Measurements from ENCODE around the gene CDS1. TPM values are rescaled to one million over a fixed set of nuclear protein-coding genes. Genes with fewer than 3 reads are reported as not detected.

The CDS1 gene
- total RNA-seq, 2 donors from 2014 or later: 13.9 to 19.9 TPM

GRCh38 chr4:84573385-84574068, 9.4 kb upstream of the CDS1 start:
- intact Hi-C loops (cut with DNase I): no loop called here
- no peak for DNase-seq (ENCODE audit: low spot score)
- Histone ChIP-seq H3K9me3 (no peaks in the 10 kb centered on the region), H3K27me3 (replicated peaks; ENCODE audit: insufficient read depth) (no peaks in the 10 kb centered on the region), H3K4me1 (replicated peaks) (no peaks in the 10 kb centered on the region), H3K4me3 (no peak overlapping the region), H3K36me3 (no peaks in the 10 kb centered on the region), H3K27ac (no peak overlapping the region)
- TF ChIP-seq, protein P1, sequence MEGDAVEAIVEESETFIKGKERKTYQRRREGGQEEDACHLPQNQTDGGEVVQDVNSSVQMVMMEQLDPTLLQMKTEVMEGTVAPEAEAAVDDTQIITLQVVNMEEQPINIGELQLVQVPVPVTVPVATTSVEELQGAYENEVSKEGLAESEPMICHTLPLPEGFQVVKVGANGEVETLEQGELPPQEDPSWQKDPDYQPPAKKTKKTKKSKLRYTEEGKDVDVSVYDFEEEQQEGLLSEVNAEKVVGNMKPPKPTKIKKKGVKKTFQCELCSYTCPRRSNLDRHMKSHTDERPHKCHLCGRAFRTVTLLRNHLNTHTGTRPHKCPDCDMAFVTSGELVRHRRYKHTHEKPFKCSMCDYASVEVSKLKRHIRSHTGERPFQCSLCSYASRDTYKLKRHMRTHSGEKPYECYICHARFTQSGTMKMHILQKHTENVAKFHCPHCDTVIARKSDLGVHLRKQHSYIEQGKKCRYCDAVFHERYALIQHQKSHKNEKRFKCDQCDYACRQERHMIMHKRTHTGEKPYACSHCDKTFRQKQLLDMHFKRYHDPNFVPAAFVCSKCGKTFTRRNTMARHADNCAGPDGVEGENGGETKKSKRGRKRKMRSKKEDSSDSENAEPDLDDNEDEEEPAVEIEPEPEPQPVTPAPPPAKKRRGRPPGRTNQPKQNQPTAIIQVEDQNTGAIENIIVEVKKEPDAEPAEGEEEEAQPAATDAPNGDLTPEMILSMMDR (IDR thresholded peaks at IDR 0.05): no peak
- no peak for TF ChIP-seq POLR2AphosphoS5 (IDR thresholded peaks at IDR 0.05)
- no peak for TF ChIP-seq POLR2A (IDR thresholded peaks at IDR 0.05)
- 79% methylated on average over 4 of the region's 4 CpGs for WGBS

DNA sequence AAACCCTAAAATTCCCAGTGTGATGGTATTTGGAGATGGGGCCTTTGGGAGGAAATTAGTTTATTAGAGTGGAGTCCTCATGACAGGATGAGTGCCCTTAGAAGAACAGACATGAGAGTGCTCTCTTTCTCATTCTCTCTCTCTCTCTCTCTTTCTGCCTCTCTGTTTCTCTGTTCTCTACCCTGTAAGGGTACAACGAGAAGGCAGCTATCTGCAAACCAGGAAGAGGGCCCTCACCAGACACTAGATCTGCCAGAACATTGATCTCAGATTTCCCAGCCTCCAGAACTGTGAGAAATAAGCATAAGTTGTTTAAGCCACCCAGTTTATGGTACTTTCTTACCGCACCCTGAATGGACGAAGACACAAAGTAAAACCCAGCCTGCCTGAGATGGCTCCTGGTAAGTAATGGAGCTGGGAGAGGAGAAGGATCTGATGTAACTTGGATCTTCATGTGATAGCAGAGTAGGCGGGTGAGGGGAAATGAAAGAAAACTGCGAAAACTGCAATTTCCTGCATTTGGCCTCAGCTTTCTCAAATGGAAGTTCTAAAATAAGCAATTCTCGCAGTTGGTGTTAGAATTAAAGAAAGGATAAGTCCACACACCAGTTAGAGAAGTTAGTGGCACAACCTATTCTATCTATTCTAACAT, 8.7 kb upstream of the CDS1 start:
- TF ChIP-seq, protein P1 (IDR thresholded peaks at IDR 0.05): no peak
- TF ChIP-seq POLR2AphosphoS5 (IDR thresholded peaks at IDR 0.05): no peak
- TF ChIP-seq POLR2A (IDR thresholded peaks at IDR 0.05): no peak
- Histone ChIP-seq H3K4me3 (no peak overlapping the region), H3K36me3 (no peaks in the 10 kb centered on the region), H3K27me3 (replicated peaks; ENCODE audit: insufficient read depth) (no peaks in the 10 kb centered on the region), H3K4me1 (replicated peaks) (no peaks in the 10 kb centered on the region), H3K9me3 (no peaks in the 10 kb centered on the region), H3K27ac (no peak overlapping the region)
- WGBS: 86% methylated on average over 6 of the region's 6 CpGs
- no peak for DNase-seq (ENCODE audit: low spot score)
- intact Hi-C loops (cut with DNase I): no loop called here

DNA sequence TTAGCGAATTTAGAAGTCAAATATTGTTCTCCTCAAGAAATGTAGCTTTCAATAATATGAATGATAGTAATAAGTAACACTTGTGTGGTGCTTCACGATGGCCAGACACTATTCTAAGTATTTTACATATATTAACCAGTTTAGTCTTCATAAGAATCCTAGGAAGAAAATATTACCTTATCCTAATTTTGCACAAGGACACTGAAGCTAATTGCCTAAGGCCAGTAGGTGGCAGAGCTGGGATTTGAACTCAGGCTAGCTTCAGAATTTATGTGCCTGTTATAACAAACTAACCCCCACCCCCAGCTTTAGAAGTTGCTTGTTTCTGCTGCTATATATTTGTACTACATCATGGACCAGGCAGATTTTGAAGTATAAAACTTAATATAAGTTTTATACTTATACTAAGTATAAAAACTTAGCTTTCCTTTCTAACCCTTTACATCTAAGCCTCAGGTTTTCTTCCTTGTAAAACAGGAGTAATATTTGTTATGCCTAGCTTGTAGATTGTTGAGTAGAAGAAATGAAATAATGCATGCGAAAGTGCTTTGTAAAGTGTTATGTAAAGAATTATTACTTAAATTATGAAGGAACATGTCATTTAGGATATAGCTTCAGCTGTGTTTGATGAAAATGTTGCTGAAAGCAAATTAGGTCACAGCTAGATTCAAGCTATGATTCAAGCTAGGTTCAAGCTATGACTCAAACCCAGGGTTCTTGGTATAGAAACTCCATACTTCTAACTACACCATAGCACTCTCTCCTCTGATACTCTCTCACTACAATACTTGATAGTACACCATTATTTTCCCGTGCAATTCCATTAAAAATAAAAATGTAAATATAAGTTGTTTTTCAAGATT, 4.2 kb upstream of the CDS1 start:
- 63% methylated on average over 4 of the region's 4 CpGs for WGBS

GRCh38 chr4:84579403-84579776, 3.5 kb upstream of the CDS1 start:
- H3K27me3 ChIP-seq (replicated peaks; ENCODE audit: insufficient read depth): no peaks in the 10 kb centered on the region
- DNase-seq (ENCODE audit: low spot score): no peak
- no peak overlapping the region for H3K4me3 ChIP-seq
- 62% methylated on average over 4 of the region's 4 CpGs for WGBS
- no peaks in the 10 kb centered on the region for H3K4me1 ChIP-seq (replicated peaks)
- H3K36me3 ChIP-seq: no peaks in the 10 kb centered on the region
- H3K9me3 ChIP-seq: no peaks in the 10 kb centered on the region
- intact Hi-C loops (cut with DNase I): loop anchor here (5.0 kb wide), 1 partner anchor 393 kb away; no protein-coding TSS in a partner anchor
- H3K27ac ChIP-seq: no peak overlapping the region
- no peak for TF ChIP-seq POLR2AphosphoS5 (IDR thresholded peaks at IDR 0.05)
- TF ChIP-seq, protein P1 (IDR thresholded peaks at IDR 0.05): no peak
- TF ChIP-seq POLR2A (IDR thresholded peaks at IDR 0.05): no peak

More for the DNA sequence above, 4.2 kb upstream of the CDS1 start:
- TF ChIP-seq, protein P1 (IDR thresholded peaks at IDR 0.05): peak in 3 of 4 experiments; percentile 40 to 43 (median 42)
- TF ChIP-seq POLR2A (IDR thresholded peaks at IDR 0.05) (no peak), POLR2AphosphoS5 (IDR thresholded peaks at IDR 0.05) (peak; percentile 14)
- Histone ChIP-seq H3K4me3 (no peak overlapping the region), H3K27ac (no peak overlapping the region), H3K4me1 (replicated peaks) (no peaks in the 10 kb centered on the region), H3K36me3 (no peaks in the 10 kb centered on the region), H3K27me3 (replicated peaks; ENCODE audit: insufficient read depth) (no peaks in the 10 kb centered on the region), H3K9me3 (no peaks in the 10 kb centered on the region)
- peak; percentile 21 for DNase-seq (ENCODE audit: low spot score)
- intact Hi-C loops (cut with DNase I): loop anchor here (5.0 kb wide), 1 partner anchor 394 kb away; no protein-coding TSS in a partner anchor

Data from prostate gland (tissue), 2 donors.